Panc1 (cell line): Measurements from ENCODE around the gene CSMD2.

Experiments
- CTCF ChIP-seq: fragments of 450-650 bp; IDR thresholded peaks from 2 replicates; pipeline ENCODE4 v1.5.1; 2017; ENCODE audit warnings: mild to moderate bottlenecking
- POLR2AphosphoS5 ChIP-seq: IDR thresholded peaks from 2 replicates; pipeline ENCODE4 v1.6.1; 2012; ENCODE audit warnings: mild to moderate bottlenecking, low read depth, low read length, moderate library complexity
- SIN3A ChIP-seq: IDR thresholded peaks from 2 replicates; pipeline ENCODE4 v1.6.1; 2012; ENCODE audit warnings: low read depth, mild to moderate bottlenecking, low read length, moderate library complexity, borderline replicate concordance; ENCODE audit not compliant: insufficient read depth
- TCF7L2 ChIP-seq: IDR thresholded peaks from 2 replicates; pipeline ENCODE4 v1.6.1; 2011; ENCODE audit warnings: mild to moderate bottlenecking, low read depth, low read length, inconsistent platforms
- TF ChIP-seq, protein P1 (sequence below), 2 experiments: IDR thresholded peaks; 2 replicates each; pipeline ENCODE4 v1.6.1; 2011 to 2012; ENCODE audit warnings: low read depth in 2 of 2, control low read depth in 1 of 2, low read length in 1 of 2, mild to moderate bottlenecking in 1 of 2, moderate library complexity in 1 of 2; ENCODE audit not compliant: insufficient read depth in 1 of 2

- no peak for TF ChIP-seq CTCF
- no peak for TF ChIP-seq POLR2AphosphoS5
- TF ChIP-seq, protein P1, sequence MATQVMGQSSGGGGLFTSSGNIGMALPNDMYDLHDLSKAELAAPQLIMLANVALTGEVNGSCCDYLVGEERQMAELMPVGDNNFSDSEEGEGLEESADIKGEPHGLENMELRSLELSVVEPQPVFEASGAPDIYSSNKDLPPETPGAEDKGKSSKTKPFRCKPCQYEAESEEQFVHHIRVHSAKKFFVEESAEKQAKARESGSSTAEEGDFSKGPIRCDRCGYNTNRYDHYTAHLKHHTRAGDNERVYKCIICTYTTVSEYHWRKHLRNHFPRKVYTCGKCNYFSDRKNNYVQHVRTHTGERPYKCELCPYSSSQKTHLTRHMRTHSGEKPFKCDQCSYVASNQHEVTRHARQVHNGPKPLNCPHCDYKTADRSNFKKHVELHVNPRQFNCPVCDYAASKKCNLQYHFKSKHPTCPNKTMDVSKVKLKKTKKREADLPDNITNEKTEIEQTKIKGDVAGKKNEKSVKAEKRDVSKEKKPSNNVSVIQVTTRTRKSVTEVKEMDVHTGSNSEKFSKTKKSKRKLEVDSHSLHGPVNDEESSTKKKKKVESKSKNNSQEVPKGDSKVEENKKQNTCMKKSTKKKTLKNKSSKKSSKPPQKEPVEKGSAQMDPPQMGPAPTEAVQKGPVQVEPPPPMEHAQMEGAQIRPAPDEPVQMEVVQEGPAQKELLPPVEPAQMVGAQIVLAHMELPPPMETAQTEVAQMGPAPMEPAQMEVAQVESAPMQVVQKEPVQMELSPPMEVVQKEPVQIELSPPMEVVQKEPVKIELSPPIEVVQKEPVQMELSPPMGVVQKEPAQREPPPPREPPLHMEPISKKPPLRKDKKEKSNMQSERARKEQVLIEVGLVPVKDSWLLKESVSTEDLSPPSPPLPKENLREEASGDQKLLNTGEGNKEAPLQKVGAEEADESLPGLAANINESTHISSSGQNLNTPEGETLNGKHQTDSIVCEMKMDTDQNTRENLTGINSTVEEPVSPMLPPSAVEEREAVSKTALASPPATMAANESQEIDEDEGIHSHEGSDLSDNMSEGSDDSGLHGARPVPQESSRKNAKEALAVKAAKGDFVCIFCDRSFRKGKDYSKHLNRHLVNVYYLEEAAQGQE (IDR thresholded peaks at IDR 0.05; ENCODE audit: insufficient read depth in 1 of 2, low read depth in 2 of 2, low read length in 1 of 2), result no peak
- no peak for TF ChIP-seq SIN3A
- TF ChIP-seq TCF7L2, result no peak
Observed at GRCh38 chr1:33535334-33535733, 629.7 kb downstream of the CSMD2 start.
